GM23248 (cell line): ENCODE measurements around the gene ANKRD65.

Experiments used
- EZH2 ChIP-seq: fragments of 200-600 bp; sonication (generic); IDR thresholded peaks from 2 replicates; pipeline ENCODE4 v1.6.1; 2018; ENCODE audit warnings: antibody characterized with exemption, mild to moderate bottlenecking; ENCODE audit not compliant: insufficient read depth, poor library complexity, severe bottlenecking
- EZH2phosphoT487 ChIP-seq: fragments of 200-600 bp; sonication (generic); IDR thresholded peaks from 2 replicates; pipeline ENCODE4 v1.6.1; 2018; ENCODE audit warnings: antibody characterized with exemption, moderate library complexity, mild to moderate bottlenecking, low read depth; ENCODE audit not compliant: insufficient read depth

- TF ChIP-seq EZH2 (no peak), EZH2phosphoT487 (no peak)
Measured at GRCh38 chr1:1423245-1423597, 2.1 kb upstream of the ANKRD65 start.
